ENCODE data around the gene RRM2.
"Not testable (repeated sequence)": the region's sequence is repeated elsewhere in the genome, so short reads cannot be mapped to it uniquely, and the experiment has no call there.

RRM2 gene

DNA sequence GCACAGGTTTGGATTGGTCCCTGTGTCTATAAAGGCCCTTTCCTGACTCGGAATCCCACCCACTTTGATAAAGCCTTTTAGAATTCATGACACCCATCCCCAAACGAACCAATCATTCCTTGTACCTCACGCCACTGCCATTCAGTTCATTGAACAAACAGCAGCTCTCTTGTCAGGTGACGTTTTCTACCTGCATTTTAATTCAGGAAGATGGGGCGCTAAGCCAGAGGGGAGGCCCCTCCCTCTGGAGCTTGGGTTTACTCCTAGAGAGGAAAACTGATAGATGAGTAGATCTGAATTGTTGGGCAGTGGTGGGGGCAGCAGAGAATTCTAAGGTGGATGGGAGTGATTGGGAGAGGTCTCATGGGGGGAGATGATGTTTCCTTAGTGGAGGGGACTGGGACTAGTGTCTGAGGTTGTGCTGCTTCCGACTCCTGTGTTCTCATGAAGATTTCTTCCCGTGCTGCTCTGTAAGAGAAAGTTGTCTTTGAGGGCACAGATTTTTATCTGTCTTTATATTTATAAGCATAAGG, 9.6 kb downstream of the RRM2 start:
- DNase-seq (ENCODE audit: low read depth in 2 of 2) = no peak

DNA sequence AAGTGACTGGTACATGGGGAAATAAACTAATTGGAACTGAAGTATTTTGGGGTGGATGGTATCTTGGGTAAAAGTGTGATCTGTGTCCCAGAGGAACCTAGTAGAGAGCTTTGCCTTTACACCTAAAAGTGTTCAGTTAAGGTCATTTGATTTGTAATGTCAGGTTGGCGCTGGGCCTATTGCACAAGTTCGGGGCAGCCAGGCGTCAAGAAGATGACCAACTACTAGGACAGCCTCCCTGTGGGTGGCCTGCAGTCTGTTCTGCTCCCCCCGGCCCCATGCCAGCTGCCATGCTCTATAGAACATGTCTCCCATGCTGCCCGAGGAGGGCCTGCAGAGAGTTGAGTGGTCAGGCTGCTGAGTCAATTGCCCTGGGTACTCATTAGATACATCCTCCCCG, 10.1 kb downstream of the RRM2 start:
- DNase-seq (ENCODE audit: low read depth in 2 of 2) = no peak

DNA sequence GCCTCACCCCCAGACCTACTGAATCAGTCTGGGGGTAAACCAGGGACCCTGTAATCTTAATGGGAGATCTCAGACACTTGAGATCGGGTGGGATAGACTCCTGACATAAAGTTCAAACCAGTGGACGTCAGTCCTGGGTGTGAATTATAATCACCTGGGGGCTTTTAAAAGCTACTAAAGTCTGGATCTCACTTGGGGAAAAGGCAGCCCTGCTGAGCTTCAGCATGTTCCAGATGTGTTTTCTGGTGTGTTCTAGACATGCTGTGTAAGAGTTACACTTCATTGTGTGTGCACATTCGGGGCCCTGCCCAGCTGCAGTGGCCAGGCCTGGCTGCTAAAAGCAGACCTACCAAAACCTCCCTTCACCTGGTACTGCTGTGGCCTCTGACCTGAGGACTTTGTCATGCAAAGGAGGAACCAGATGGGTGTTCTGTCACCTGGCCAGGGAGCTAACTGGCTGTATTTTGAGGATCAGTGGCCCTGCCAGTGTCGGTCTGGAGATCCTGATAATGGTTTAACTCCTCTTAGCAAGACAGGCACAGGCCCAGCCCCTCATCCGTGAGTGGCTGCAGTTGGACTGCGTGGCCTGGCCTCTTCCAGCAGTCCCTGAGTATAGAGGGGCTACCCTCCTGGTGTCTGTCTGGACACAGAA, 10.6 kb downstream of the RRM2 start:
- DNase-seq (ENCODE audit: low read depth in 2 of 2) = no peak

DNA sequence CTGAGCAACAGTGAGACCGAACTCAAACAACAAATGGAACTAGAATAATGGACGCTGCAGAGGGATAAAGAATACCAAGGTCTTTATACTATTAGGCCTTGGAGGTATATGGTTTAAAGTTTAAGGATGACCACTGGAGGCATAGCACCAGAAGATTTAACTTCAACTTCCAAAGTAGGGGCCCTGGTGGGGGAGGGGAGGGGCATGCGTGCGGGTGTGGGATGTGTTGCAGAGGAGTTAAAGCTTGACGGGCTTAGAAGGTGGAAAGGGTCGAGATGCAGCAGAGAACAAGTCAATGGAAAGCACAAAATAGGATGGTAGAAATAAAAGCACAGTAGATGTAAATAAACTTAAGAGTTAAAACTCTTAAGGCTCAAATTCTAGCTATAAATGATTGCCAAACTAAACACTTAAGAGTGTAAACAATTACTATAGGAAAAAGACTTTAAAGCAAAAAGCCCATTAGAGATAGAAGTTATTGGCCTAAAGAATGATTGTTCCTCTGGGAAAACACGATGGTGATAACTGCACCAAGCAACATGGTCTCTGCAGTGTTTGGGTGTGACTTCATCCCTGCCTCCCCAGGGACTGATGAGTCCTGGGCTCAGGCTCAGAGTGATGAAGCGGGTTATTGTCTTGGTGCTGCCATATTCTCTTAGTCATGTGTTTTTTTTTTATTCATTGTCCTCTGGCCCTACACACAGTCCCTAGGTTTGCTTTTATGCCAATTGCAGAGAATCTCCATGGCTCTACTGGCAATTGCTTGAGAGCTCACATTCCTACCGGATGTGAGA, 13.0 kb downstream of the RRM2 start:
- no peak for DNase-seq (ENCODE audit: low read depth in 2 of 2)

DNA sequence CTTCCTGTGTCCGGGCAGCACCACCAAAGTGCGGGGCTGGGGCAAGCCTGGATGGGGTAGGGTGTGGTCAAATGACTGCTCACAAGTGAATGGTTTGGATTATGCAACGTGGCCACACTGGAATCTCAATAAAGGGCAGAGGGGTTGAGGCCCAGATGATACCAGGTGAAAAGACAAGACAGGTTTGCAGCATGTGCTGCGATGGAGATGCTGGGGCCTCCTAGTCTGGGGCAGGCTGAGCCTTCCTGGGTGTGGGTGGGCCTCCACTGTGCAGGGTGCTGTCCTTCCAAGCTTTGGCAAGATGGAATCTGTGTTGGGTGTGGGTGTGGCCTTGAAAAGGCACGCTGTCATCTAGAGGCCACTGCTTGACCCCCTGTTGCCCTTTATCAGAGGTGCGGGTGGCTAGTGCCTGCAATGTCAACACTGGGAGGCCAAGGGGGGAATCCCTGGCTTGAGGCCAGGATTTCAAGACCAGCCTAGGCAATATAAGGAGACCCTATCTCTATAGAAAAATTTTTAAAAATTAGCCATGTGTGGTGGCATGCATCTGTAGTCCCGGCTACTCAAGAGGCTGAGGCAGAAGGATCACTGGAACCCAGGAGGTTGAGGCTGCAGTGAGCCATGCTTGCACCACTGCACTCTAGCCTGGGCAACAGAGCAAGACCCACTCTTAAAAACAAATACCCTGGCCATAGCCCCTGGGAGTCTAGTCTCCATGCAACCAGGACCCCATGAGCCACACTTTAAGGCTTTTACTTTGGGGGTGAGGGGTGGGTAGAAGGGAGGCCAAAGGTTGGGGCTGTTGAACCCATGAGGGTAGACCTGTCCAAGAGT, 13.8 kb downstream of the RRM2 start:
- no peak for DNase-seq (ENCODE audit: low read depth in 2 of 2)

DNA sequence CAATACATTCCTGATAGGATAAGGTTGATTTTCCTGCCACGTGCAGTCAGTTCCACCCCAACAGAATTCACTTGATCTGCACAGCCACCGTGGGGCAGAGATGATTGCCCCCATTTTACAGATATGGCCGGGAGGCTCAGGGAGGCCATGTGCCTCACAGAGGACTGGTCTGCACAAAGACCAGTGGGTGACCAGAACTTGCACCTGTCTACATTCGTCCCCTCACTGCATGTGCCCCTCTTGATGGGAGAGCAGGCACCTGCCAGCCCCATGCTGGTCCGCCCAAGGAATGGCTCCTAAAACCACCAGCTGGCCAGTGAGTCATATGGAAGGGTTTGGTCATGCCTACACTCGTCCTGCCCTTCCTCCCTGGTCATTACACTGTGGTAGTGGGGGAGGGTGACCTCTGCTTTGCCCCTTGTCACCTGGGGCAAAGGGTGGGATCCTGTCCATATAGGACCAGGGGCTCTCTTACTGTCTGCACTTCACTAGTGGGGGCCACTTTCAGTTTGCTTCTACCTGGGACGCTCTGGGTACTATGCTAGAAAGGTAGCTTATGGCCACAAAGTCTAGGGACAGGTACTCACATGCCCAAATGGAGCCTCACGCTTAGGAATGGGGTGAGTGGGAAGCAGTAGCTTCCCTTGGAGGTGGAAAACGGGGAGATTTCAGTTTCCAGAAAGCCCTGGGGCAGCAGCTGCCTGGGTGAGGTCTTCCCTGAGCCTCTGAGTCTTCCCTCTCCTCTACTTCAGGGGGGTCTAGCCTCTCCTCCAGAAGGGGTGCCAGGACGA, 14.7 kb downstream of the RRM2 start:
- DNase-seq (ENCODE audit: low read depth in 2 of 2) = no peak

DNA sequence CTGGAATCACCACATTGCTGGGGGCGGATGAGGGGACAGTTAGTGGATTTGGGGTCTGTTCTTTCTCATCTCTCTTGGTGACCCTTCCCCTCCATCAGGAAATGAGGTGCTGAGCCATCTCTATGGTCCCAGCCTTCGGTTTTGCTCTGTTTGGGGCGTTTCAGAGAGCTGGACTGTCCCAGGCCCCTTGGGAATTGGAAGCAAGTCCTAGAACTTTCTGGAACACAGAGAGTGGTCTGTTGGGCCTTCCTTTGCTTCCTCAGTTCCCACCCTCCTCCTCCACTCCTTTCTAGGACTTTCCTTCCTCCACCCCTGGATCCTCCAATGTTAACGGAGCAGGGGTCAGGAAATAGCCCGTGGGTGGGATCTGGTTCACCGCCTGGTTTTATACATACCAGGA, 17.0 kb downstream of the RRM2 start:
- no peak for DNase-seq (ENCODE audit: low read depth in 2 of 2)

DNA sequence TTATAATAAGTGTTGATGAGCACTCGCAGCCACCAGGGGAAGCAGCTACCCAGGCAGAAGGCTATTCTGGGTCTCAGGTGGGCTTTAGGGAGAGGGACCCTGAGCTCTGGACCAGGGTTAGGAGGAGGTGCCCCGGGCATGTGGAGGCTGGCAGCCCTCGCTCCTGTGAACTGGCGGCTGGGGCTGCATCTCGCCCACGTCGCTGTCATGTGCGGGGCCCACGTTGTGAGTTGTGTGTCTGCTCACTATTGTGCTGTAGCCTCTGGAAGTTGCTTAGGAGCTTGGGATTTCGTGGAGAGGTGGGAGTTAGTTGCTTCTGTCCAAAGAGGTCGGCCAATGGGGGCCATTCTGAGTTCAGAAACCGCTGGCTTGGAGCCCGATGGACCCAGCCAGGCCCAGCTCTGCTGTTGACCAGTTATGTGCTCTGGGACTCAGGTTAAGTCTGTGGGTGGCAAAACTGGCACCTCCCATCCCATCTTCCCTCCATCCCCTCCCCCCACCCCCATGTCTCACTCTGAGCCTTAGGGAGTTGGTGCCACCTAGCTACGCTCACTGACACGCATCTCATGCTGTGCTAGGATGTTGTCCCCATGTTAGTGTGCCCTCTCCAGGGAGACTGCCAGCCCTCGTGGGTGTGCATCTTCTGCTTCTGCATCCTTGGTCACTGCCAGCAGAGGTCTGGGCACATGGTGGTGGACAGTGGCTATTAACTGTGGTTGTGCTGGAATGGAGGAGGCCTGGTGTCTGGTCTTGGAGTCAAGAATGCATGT, 18.5 kb downstream of the RRM2 start:
- no peak for DNase-seq (ENCODE audit: low read depth in 2 of 2)

DNA sequence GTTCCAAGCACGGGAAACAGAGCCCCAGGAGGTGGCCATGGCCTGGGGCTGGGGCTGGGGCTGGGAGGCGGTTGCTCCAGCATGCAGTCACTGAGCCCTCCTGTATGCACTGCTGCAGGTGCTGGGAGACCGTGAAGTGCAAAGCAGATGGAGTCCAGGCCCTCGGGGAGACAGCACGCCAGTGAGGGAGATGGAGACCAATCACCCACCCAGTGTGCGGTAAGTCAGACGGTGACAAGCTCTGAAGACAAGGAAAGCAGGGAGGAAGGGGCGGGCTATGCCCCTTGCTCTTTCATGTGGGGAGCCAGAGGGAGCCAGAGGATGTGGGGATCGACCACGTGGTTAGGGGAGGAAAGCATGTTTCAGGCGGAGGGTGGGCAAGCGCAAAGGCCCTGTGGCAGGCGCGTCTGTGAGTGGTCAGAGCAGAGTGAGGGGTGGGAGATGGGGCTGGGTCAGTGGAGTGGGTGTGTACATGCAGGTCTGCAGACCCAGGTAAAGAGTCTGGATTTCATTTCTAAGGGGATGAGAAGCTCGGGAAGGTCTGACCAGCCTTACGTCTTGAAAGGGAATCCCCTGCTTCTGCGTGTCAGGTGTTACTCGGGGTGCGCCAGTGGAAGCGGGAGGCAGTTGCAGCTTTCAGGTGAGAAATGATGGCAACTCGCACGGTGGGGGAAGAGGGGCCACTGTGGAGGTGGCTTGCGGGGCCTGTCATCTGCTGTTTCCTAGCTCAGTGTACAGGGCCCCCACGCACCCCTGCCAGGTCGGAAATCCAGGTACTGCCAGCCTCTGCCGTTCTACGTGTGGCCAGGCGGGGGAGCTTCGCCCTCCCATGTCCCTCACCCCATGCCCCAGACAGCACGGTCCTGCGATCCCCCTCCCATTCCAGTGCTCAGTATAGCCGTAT, 19.4 kb downstream of the RRM2 start:
- DNase-seq (ENCODE audit: low read depth in 2 of 2) = no peak

DNA sequence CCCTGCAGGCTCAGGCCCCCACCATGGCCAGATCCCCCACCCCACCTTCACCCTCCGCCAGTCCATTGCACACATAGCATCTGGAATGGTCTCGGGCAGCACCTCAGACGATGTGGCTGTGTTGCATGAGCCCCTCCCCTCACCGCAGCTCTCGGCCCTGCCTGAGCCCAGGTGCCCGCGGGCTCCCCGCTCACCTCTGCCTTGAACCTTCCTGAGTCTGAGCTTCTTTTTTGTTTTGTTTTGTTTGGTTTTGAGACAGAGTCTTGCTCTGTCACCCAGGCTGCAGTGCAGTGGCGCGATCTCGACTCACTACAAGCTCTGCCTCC, 20.1 kb downstream of the RRM2 start:
- DNase-seq (ENCODE audit: low read depth in 2 of 2) = no peak

DNA sequence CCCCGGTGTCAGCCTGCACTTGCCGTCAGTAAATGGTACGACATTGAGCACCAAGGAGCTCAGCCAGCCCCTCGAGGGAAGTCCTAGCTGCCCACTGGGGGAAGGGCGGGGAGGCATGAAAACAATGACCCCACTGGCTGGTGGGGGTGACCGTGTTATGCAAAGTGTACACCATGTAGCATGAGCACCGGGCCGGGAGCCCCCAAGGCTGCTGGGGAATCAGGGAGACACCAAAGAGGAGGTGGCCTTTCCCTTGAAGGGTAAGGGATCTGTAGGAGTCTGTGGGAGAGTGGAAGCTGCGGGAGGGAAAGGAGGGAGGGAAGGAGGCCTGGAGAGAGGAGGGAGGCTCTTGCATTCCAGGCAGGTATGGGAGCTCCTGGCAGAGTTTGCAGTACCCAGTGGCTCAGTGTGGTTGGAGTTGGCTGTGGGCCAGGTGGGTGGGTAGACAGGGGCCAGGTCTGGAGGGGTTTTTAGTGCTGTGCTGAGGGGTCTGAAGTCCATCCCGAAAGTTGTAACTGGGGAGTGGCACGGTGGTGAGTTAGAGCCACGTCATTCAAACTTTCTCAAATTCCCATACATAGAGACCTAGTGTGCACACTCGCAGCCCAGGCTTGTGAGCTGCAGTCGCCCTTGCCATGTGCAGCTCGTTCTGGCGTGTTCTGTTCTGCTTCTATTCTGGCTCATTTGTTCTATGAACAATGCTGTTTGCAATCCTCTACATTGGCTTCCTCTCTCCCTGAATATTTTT, 22.4 kb downstream of the RRM2 start:
- no peak for DNase-seq (ENCODE audit: low read depth in 2 of 2)

DNA sequence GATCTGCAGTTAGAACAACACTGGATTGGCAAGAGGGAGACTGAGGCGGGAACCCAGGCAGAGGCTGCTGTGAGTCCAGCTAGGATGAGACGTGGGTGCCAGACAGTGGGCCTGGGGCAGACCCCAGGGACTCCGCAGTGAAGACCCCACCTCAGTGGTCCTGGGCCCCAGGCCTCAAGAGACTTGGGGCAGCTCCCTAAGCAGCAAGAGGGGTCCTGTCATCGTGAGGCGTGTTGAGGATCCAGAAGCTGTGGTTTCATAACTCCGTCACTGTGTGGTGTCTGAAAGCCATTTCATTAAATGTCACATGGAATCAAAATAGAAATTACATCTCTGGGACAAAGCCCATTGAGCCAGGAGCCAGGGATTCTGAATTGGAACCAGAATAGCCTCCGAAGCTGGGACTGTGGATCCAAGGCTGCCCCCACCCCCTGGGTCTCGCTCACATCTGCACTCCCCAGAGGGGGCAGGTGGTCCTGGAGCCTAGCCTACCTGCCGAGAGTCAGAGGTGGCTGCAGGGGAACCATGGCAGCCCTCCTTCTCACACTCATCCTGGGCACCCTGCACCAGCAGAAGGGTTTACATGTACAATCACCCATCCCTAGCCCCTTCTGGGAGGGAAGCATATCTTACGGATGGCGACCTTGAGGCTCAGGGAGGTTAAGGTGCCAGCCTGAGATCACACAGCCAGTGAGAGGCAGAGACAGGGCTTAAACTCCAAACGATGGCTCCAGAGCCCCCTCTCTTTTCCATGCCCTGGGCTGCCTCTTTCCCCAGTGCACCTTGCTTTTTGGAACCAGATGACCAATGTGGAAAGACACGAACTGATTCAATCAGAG, 23.2 kb downstream of the RRM2 start:
- no peak for DNase-seq (ENCODE audit: low read depth in 2 of 2)

DNA sequence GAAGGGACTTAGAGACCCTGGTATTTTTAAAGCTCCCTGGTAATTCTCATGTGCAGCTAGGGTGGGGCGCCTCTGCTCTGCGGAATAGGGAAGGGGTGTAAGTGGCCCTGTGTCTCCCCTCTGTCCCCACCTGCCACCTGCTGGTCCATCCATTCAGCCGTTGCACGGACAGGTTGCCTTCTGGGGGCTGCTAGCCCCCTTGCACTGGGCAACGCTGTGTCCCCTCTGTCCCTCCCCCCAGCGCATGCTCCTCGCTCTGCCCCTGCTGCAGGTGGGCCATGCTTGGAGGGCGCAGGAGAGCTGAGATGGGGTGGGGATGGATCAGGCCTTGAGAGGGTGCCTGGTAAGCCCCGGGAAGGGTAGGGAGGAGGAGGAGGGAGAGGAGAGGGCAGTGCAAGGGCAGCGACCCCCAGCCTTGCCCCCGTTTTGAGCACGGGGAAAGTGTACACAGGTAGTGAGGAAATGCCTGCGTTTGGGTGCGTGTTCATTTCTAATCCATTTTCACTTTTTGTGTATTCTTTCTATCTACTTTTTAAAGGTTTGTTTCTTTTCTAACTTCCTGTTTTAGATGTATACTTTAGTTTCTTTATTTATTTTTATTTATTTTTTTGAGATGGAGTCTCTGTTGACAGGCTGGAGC, 23.9 kb downstream of the RRM2 start:
- DNase-seq (ENCODE audit: low read depth in 2 of 2) = no peak

DNA sequence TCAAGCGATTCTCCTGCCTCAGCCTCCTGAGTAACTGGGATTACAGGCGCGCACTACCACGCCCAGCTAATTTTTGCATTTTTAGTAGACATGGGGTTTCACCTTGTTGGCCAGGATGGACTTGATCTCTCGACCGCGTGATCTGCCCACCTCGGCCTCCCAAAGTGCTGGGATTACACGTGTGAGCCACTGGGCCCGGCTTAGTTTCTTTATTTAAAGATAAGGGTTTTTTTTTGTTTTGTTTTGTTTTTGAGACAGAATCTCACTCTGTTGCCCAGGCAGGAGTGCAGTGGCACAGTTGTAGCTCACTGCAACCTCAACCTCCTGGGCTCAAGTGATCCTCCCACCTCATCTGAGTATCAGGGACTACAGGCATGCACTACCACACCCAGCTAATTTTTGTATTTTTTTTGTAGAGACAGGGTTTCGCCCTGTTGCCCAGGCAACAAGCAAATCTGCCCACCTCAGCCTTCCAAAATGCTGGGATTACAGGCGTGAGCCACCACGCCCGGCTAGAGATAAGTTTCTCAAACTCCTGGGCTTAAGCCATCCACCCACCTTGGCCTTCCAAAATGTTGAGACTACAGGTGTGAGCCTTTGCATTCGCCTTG, 24.6 kb downstream of the RRM2 start:
- DNase-seq (ENCODE audit: low read depth in 2 of 2) = not testable (repeated sequence)

DNA sequence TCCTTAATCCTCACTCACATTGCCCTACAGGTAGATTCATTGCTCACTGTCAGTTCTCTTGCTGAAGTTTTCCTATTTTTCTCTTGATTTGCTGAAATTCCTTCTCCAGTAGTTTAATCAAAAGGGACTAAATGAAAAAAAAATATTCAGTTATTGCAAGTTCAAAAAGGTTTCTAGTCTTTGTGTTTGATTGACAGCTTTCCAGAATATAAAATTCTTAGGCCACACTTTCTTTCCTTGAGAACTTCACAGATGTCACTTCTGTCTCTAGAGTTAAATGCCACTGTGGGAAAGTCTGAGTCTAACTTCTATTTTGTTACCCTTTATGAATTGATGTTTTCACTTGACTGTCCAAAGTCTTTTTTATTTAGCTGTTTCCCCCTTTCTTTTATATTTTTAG, 25.7 kb downstream of the RRM2 start:
- DNase-seq (ENCODE audit: low read depth in 2 of 2) = no peak

DNA sequence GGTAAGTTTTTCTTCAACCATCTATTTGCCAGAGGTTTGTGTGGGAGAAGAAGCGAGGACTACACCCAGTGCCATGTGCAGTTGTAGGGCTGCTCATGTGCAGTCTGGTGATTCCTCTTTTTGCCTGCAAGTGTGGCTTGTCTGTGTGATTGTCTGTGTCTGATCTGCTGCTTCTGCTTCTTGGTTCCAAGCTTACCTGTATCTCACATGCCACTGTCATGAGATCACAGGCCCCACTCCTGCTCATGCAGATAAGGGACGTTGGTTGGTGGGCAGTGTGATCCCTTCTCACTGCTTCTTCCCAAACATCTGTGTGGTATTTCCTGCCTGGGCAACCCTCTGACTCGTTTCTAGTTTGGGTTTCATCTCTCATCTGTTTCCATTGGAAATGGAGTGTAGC, 27.1 kb downstream of the RRM2 start:
- no peak for DNase-seq (ENCODE audit: low read depth in 2 of 2)

DNA sequence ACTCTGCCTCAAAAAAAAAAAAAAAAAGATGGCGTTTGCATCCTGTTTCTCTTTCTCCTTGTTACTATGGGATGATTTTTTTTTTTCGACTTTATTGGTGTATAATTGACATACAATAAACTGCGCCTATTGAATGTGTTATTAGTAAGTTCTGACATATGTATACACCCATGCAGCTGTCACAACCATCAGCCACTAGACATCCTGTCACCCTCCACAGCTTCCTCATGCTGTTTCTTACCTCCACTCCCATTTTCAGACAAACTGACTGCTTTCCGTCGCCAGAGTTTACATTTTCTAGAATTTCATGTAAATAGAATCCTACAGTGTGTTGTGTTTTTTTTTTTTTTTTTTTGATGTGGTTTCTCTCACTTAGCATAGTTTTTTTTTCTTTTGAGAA, 27.9 kb downstream of the RRM2 start:
- no peak for DNase-seq (ENCODE audit: low read depth in 2 of 2)
